Measurements from ENCODE around the gene DDR2.

Gene DDR2

GRCh38 chr1:162688931-162689330, 56.7 kb downstream of the DDR2 start:
- no peak for DNase-seq
- TF ChIP-seq POLR2A (IDR thresholded peaks at IDR 0.05; ENCODE audit: low read length), result no peak
- TF ChIP-seq GATA1 (IDR thresholded peaks at IDR 0.05; ENCODE audit: low read depth, low read length), result no peak

- peak; percentile 2 to 4 for DNase-seq
- TF ChIP-seq GATA1 (IDR thresholded peaks at IDR 0.05; ENCODE audit: low read depth, low read length), result no peak
- no peak for TF ChIP-seq POLR2A (IDR thresholded peaks at IDR 0.05; ENCODE audit: low read length)
These were observed 57.7 kb downstream of the DDR2 start for GRCh38 chr1:162689745-162690671.

- TF ChIP-seq POLR2A (IDR thresholded peaks at IDR 0.05; ENCODE audit: low read length), result no peak
- DNase-seq, result no peak
These were observed 58.6 kb downstream of the DDR2 start for GRCh38 chr1:162690672-162691434.

GRCh38 chr1:162691999-162692575, 59.8 kb downstream of the DDR2 start:
- TF ChIP-seq GATA1 (IDR thresholded peaks at IDR 0.05; ENCODE audit: low read depth, low read length) (no peak), POLR2A (IDR thresholded peaks at IDR 0.05; ENCODE audit: low read length) (no peak)
- DNase-seq, result no peak

- TF ChIP-seq GATA1 (IDR thresholded peaks at IDR 0.05; ENCODE audit: low read depth, low read length) (no peak), POLR2A (IDR thresholded peaks at IDR 0.05; ENCODE audit: low read length) (no peak)
- no peak for DNase-seq
These were observed 62.6 kb downstream of the DDR2 start for GRCh38 chr1:162694911-162695310.

GRCh38 chr1:162695687-162696086, 63.4 kb downstream of the DDR2 start:
- no peak for DNase-seq
- no peak for TF ChIP-seq GATA1 (IDR thresholded peaks at IDR 0.05; ENCODE audit: low read depth, low read length)
- TF ChIP-seq POLR2A (IDR thresholded peaks at IDR 0.05; ENCODE audit: low read length), result no peak

- DNase-seq, result no peak
- TF ChIP-seq POLR2A (IDR thresholded peaks at IDR 0.05; ENCODE audit: low read length) (no peak), GATA1 (IDR thresholded peaks at IDR 0.05; ENCODE audit: low read depth, low read length) (no peak)
These were observed 64.1 kb downstream of the DDR2 start for GRCh38 chr1:162696286-162696862.

- no peak for DNase-seq
- TF ChIP-seq GATA1 (IDR thresholded peaks at IDR 0.05; ENCODE audit: low read depth, low read length), result no peak
- TF ChIP-seq POLR2A (IDR thresholded peaks at IDR 0.05; ENCODE audit: low read length), result no peak
These were observed 65.1 kb downstream of the DDR2 start for GRCh38 chr1:162697140-162697895.

- TF ChIP-seq GATA1 (IDR thresholded peaks at IDR 0.05; ENCODE audit: low read depth, low read length), result no peak
- no peak for TF ChIP-seq POLR2A (IDR thresholded peaks at IDR 0.05; ENCODE audit: low read length)
- no peak for DNase-seq
These were observed 67.1 kb downstream of the DDR2 start for GRCh38 chr1:162699366-162699765.

GRCh38 chr1:162700131-162700530, 67.9 kb downstream of the DDR2 start:
- no peak for DNase-seq
- TF ChIP-seq GATA1 (IDR thresholded peaks at IDR 0.05; ENCODE audit: low read depth, low read length) (no peak), POLR2A (IDR thresholded peaks at IDR 0.05; ENCODE audit: low read length) (no peak)

GRCh38 chr1:162701286-162701685, 69.0 kb downstream of the DDR2 start:
- TF ChIP-seq POLR2A (IDR thresholded peaks at IDR 0.05; ENCODE audit: low read length) (no peak), GATA1 (IDR thresholded peaks at IDR 0.05; ENCODE audit: low read depth, low read length) (no peak)

GRCh38 chr1:162702628-162703027, 70.4 kb downstream of the DDR2 start:
- TF ChIP-seq POLR2A (IDR thresholded peaks at IDR 0.05; ENCODE audit: low read length), result no peak
- no peak for TF ChIP-seq GATA1 (IDR thresholded peaks at IDR 0.05; ENCODE audit: low read depth, low read length)
- DNase-seq, result no peak

More at GRCh38 chr1:162701286-162701685, 69.0 kb downstream of the DDR2 start:
- DNase-seq, result no peak

GRCh38 chr1:162703708-162704107, 71.4 kb downstream of the DDR2 start:
- TF ChIP-seq POLR2A (IDR thresholded peaks at IDR 0.05; ENCODE audit: low read length) (no peak), GATA1 (IDR thresholded peaks at IDR 0.05; ENCODE audit: low read depth, low read length) (no peak)

More at GRCh38 chr1:162703708-162704107, 71.4 kb downstream of the DDR2 start:
- DNase-seq, result no peak

Measured in erythroblast (primary cell).